ENCODE results near the gene GID8.

The GID8 gene

GRCh38 chr20:62993856-62994494 is 56.0 kb downstream of the GID8 start:
- TF ChIP-seq CTCF (conservative IDR thresholded peaks at IDR 0.05; ENCODE audit: control insufficient read depth, insufficient read depth, low read depth, low read length) = no peak
- no peak overlapping the region for H3K4me3 ChIP-seq (ENCODE audit: control insufficient read depth, low read depth, low read length)
- DNase-seq (ENCODE audit: low read depth) = no peak

DNA sequence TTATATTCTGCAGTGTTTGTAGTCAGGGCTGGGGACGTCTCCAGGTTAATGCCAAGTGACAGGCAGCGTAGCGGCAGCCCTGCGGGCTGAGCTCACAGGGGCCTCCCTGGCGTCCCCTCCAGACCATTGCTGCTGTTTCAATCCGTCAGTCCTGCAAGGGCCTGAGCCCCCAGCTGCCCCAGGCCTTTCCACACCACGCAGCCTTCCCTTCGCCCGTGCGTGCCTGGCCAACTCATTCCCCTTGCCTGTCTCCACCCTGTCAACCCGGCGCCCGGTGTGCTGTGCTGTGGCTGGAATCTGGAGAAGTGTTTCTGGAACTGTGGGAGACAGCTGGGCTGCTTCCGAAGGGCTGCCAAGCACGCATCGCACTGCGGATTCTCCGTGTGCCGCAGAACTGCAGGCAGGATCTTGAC is 56.9 kb downstream of the GID8 start:
- no peak overlapping the region for H3K4me3 ChIP-seq (ENCODE audit: control insufficient read depth, low read depth, low read length)
- TF ChIP-seq CTCF (conservative IDR thresholded peaks at IDR 0.05; ENCODE audit: control insufficient read depth, insufficient read depth, low read depth, low read length) = no peak
- DNase-seq (ENCODE audit: low read depth) = no peak

- no peak for TF ChIP-seq CTCF (conservative IDR thresholded peaks at IDR 0.05; ENCODE audit: control insufficient read depth, insufficient read depth, low read depth, low read length)
- DNase-seq (ENCODE audit: low read depth) = no peak
- no peak overlapping the region for H3K4me3 ChIP-seq (ENCODE audit: control insufficient read depth, low read depth, low read length)
Observed at GRCh38 chr20:62995481-62995880, 57.5 kb downstream of the GID8 start.

- TF ChIP-seq CTCF (conservative IDR thresholded peaks at IDR 0.05; ENCODE audit: control insufficient read depth, insufficient read depth, low read depth, low read length) = no peak
- no peak for DNase-seq (ENCODE audit: low read depth)
- H3K4me3 ChIP-seq (ENCODE audit: control insufficient read depth, low read depth, low read length) = no peak overlapping the region
Observed at GRCh38 chr20:62995898-62996595, 58.1 kb downstream of the GID8 start.

- DNase-seq (ENCODE audit: low read depth) = no peak
- TF ChIP-seq CTCF (conservative IDR thresholded peaks at IDR 0.05; ENCODE audit: control insufficient read depth, insufficient read depth, low read depth, low read length) = no peak
- H3K4me3 ChIP-seq (ENCODE audit: control insufficient read depth, low read depth, low read length) = no peak overlapping the region
Observed at GRCh38 chr20:62996596-62996982, 58.6 kb downstream of the GID8 start.

GRCh38 chr20:62997417-62998035 is 59.6 kb downstream of the GID8 start:
- H3K4me3 ChIP-seq (ENCODE audit: control insufficient read depth, low read depth, low read length) = no peak overlapping the region
- TF ChIP-seq CTCF (conservative IDR thresholded peaks at IDR 0.05; ENCODE audit: control insufficient read depth, insufficient read depth, low read depth, low read length) = no peak
- no peak for DNase-seq (ENCODE audit: low read depth)
